MM.1S (cell line): ENCODE data around the gene AKR1E2.

Experiments
- DNase-seq: peaks from one replicate; pipeline ENCODE4 v3.0.0-alpha.2; 2015
- H2AFZ ChIP-seq: fragments of 300-600 bp; sonication (generic); 2 replicates; pipeline ENCODE4 v1.6.0; 2016; ENCODE audit warnings: antibody characterized with exemption, low read length
- H3F3A ChIP-seq: fragments of 300-600 bp; sonication (generic); 2 replicates; pipeline ENCODE4 v1.6.1; 2016; ENCODE audit warnings: mild to moderate bottlenecking, antibody characterized with exemption, low read length, moderate library complexity, mixed read lengths; ENCODE audit not compliant: insufficient read depth
- H3K27ac ChIP-seq: fragments of 300-600 bp; sonication (generic); 2 replicates; pipeline ENCODE4 v1.5.1; 2016; ENCODE audit warnings: mild to moderate bottlenecking, low read length
- H3K27me3 ChIP-seq: fragments of 300-600 bp; sonication (generic); replicated peaks from 2 replicates; pipeline ENCODE4 v1.6.0; 2016; ENCODE audit warnings: low read length; ENCODE audit not compliant: insufficient read depth
- H3K36me3 ChIP-seq: fragments of 300-600 bp; sonication (generic); replicated peaks from 2 replicates; pipeline ENCODE4 v1.6.1; 2016; ENCODE audit warnings: mild to moderate bottlenecking, low read length, mixed read lengths; ENCODE audit not compliant: insufficient read depth
- H3K4me1 ChIP-seq: fragments of 300-600 bp; sonication (generic); 2 replicates; pipeline ENCODE4 v1.6.1; 2016; ENCODE audit warnings: low read length, mixed read lengths
- H3K4me2 ChIP-seq: fragments of 300-600 bp; sonication (generic); 2 replicates; pipeline ENCODE4 v1.6.0; 2016; ENCODE audit warnings: low read depth, low read length
- H3K4me3 ChIP-seq: fragments of 300-600 bp; sonication (generic); 2 replicates; pipeline ENCODE4 v1.5.1; 2016; ENCODE audit warnings: low read length, mixed read lengths
- H3K79me2 ChIP-seq: fragments of 300-600 bp; sonication (generic); 2 replicates; pipeline ENCODE4 v1.6.1; 2016; ENCODE audit warnings: mixed run types, low read length, mixed read lengths
- H3K9ac ChIP-seq: fragments of 300-600 bp; sonication (generic); 2 replicates; pipeline ENCODE4 v1.6.1; 2016; ENCODE audit warnings: low read length, mixed read lengths
- H3K9me2 ChIP-seq: fragments of 300-600 bp; sonication (generic); replicated peaks from 2 replicates; pipeline ENCODE4 v1.6.1; 2016; ENCODE audit warnings: mild to moderate bottlenecking, low read length, mixed read lengths; ENCODE audit not compliant: insufficient read depth
- H3K9me3 ChIP-seq: fragments of 300-600 bp; sonication (generic); replicated peaks from 2 replicates; pipeline ENCODE4 v1.6.1; 2016; ENCODE audit warnings: mild to moderate bottlenecking, low read length, mixed read lengths; ENCODE audit not compliant: insufficient read depth
- H4K20me1 ChIP-seq: fragments of 300-600 bp; sonication (generic); 2 replicates; pipeline ENCODE4 v1.6.1; 2016; ENCODE audit warnings: mild to moderate bottlenecking, low read length, moderate library complexity, mixed read lengths; ENCODE audit not compliant: insufficient read depth
- EZH2 ChIP-seq: fragments of 300-600 bp; sonication (generic); optimal IDR thresholded peaks from 2 replicates; pipeline ENCODE3; 2017; ENCODE audit warnings: low read depth, mild to moderate bottlenecking, antibody characterized with exemption, low read length, mixed read lengths
- EZH2phosphoT487 ChIP-seq: fragments of 300-600 bp; sonication (generic); IDR thresholded peaks from 2 replicates; pipeline ENCODE4 v1.6.1; 2018; ENCODE audit warnings: antibody characterized with exemption, low read length
- TF ChIP-seq, protein P1 (sequence below): fragments of 300-600 bp; sonication (generic); IDR thresholded peaks from 2 replicates; pipeline ENCODE4 v1.5.1; 2016; ENCODE audit warnings: antibody characterized with exemption, low read length, mixed read lengths

AKR1E2 gene

DNA sequence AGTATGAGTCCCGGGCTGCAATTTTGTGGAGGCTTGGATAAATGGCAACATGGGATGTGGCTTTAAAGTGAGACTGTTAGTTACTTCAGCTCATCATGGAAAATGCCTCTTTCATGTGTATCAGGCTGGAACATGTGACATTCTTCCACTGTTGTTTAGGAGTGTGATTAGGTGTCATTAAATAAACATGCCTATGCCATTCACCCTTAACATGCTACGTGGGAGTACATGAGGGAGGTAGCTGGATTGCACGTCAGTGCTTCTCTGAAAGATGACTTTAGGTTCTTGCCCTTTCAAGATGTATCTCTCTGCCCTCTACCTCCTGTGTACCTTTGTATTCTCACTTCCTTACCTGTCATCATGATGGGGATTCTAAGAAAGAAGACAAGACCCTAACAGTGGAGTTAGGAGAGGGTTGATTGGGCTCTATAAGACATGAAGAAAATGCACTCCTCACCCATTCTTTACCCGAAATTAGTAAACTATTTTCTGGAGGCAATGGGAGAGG lies 8.9 kb downstream of the AKR1E2 start:
- H3K27ac ChIP-seq = no peak overlapping the region
- H3K79me2 ChIP-seq = no peaks in the 10 kb centered on the region
- H3K4me3 ChIP-seq = no peak overlapping the region
- H3K9me3 ChIP-seq = no peaks in the 10 kb centered on the region
- DNase-seq = no peak
- H4K20me1 ChIP-seq = no peaks in the 10 kb centered on the region
- H3K9ac ChIP-seq = no peak overlapping the region
- H3K27me3 ChIP-seq = no peaks in the 10 kb centered on the region
- TF ChIP-seq, protein P1, sequence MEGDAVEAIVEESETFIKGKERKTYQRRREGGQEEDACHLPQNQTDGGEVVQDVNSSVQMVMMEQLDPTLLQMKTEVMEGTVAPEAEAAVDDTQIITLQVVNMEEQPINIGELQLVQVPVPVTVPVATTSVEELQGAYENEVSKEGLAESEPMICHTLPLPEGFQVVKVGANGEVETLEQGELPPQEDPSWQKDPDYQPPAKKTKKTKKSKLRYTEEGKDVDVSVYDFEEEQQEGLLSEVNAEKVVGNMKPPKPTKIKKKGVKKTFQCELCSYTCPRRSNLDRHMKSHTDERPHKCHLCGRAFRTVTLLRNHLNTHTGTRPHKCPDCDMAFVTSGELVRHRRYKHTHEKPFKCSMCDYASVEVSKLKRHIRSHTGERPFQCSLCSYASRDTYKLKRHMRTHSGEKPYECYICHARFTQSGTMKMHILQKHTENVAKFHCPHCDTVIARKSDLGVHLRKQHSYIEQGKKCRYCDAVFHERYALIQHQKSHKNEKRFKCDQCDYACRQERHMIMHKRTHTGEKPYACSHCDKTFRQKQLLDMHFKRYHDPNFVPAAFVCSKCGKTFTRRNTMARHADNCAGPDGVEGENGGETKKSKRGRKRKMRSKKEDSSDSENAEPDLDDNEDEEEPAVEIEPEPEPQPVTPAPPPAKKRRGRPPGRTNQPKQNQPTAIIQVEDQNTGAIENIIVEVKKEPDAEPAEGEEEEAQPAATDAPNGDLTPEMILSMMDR = no peak
- no peak for TF ChIP-seq EZH2
- TF ChIP-seq EZH2phosphoT487 = no peak
- H3F3A ChIP-seq = no peaks in the 10 kb centered on the region
- no peak overlapping the region for H2AFZ ChIP-seq
- H3K36me3 ChIP-seq = no peaks in the 10 kb centered on the region
- H3K4me2 ChIP-seq = no peak overlapping the region
- H3K9me2 ChIP-seq = no peaks in the 10 kb centered on the region
- H3K4me1 ChIP-seq = no peaks in the 10 kb centered on the region

DNA sequence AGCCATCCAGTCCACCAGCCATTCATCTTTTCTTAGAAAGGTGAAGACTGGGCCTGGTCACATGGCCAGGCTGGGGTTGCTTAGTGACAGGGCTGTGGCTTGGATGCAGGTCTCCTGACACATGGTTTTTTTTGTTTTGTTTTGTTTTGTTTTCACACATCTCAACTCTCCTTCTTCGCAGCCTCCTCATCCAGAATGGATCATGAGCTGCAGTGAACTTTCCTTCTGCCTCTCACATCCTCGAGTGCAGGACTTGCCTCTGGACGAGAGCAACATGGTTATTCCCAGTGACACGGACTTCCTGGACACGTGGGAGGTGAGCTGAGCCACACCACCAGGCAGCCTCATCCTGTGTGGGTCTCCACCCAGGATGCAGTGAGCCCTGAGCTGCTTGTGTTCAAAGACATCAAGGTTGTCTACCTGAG lies 9.5 kb downstream of the AKR1E2 start:
- no peak overlapping the region for H3K9ac ChIP-seq
- H3K4me3 ChIP-seq = no peak overlapping the region
- H3K36me3 ChIP-seq = no peaks in the 10 kb centered on the region
- H3K4me1 ChIP-seq = no peaks in the 10 kb centered on the region
- no peaks in the 10 kb centered on the region for H3K79me2 ChIP-seq
- H3K27ac ChIP-seq = no peak overlapping the region
- no peak overlapping the region for H3K4me2 ChIP-seq
- no peak for DNase-seq
- H3K9me2 ChIP-seq = no peaks in the 10 kb centered on the region
- no peaks in the 10 kb centered on the region for H3K9me3 ChIP-seq
- H4K20me1 ChIP-seq = no peaks in the 10 kb centered on the region
- H3F3A ChIP-seq = no peaks in the 10 kb centered on the region
- TF ChIP-seq EZH2phosphoT487 = no peak
- no peak for TF ChIP-seq EZH2
- TF ChIP-seq, protein P1 = no peak
- H2AFZ ChIP-seq = no peak overlapping the region
- no peaks in the 10 kb centered on the region for H3K27me3 ChIP-seq

DNA sequence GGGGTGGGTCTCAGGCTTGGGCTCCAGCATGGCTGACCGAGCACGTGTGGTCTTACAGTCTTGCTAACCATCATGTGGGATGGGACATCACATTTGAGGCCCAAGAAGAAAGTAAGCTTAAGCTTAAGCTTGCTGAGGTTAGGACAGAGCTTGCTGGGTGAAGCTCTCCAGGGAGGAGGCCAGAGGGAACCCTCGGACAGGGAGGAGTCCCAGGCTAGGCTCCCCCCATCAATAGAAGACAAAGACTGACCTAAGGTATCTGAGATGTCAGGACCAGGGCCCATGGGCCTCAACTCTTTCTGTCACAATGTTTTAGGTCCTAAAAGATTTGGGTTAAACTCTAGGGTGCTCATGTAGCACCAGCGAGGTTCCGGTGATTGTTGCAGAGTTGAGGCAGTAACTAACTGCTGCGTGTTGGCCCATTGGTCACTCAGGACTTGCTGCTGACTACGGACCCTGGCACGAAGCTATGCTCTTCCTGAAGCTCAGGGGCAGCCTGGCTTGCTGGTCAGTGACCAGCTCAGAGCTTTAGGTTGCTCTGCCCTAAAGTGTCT lies 10.5 kb downstream of the AKR1E2 start:
- TF ChIP-seq EZH2 (no peak), EZH2phosphoT487 (no peak)
- TF ChIP-seq, protein P1 = no peak
- Histone ChIP-seq H3K9ac (no peak overlapping the region), H3K27ac (no peak overlapping the region), H3K36me3 (no peaks in the 10 kb centered on the region), H3K4me2 (no peak overlapping the region), H4K20me1 (no peaks in the 10 kb centered on the region), H3F3A (no peaks in the 10 kb centered on the region), H3K4me3 (no peak overlapping the region), H2AFZ (no peak overlapping the region), H3K4me1 (no peaks in the 10 kb centered on the region), H3K9me2 (no peaks in the 10 kb centered on the region), H3K27me3 (no peaks in the 10 kb centered on the region), H3K79me2 (no peaks in the 10 kb centered on the region), H3K9me3 (no peaks in the 10 kb centered on the region)
- DNase-seq = no peak
